Stimulated activated CD8-positive, alpha-beta memory T cell treated with anti-CD3 and anti-CD28 coated beads, Interleukin-2, amount 100 ng/mL, for 1 hour (primary cell): Measurements from ENCODE around the gene JAG2.

Experiments
- DNase-seq, 2 donors: peaks; one replicate each; pipeline ENCODE4 v3.0.0-alpha.2; 2020; ENCODE audit warnings: low read depth in 2 of 2

Gene JAG2

GRCh38 chr14:105203701-105204100 lies 35.1 kb upstream of the JAG2 start:
- DNase-seq, result no peak

GRCh38 chr14:105203057-105203531 lies 34.5 kb upstream of the JAG2 start:
- DNase-seq, result peak; percentile 25 to 37

DNA sequence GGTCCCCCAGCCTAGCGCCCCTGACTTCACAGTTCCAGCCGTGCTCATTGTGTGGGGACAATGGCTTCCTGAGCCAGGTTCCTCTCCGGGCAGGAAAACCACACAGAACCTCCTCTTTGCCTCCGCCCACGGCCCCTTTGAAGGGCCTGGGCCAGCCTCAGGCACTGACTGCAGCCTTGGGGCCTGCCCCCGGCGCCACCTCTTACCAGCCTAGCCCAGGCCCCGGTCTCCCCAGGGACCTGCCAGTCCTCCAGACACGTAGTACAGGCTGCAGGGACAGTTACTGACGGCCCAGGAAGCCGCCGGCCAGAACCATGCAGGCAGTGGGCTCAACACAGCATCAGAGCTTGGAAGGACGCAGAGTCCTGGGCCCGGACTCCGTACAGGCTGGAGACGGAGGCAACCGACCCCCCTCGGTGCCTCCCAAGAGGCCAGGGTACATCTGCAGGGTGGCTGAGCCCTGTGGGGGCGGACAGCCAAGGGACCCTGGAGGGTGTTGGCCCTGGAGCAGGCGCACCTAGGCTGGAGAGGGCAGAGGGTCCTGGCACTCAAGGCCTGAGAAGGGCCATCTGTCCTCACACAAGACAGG lies 33.4 kb upstream of the JAG2 start:
- DNase-seq, result no peak

GRCh38 chr14:105201156-105201924 lies 32.8 kb upstream of the JAG2 start:
- DNase-seq, result no peak

- no peak for DNase-seq
Observed at GRCh38 chr14:105200641-105201040, 32.1 kb upstream of the JAG2 start.

DNA sequence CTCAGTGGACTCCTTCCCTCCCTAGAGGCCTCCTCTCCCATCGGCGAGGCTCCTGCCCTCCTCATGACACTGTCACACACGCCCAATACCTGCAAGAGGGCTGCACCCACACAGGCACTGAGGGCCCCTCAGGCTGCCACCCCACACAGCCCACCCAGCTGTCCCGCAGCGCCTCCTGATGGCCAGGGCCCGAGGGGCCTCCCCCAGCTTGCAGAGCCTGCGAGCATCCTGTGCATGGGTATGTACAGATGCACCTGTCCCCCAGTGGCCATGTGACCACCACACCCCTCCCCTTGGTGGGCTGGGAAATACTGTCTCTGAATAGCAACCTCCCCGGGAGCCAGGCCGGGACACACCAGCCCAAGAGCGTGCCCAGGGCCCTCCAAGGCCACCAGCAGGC lies 31.5 kb upstream of the JAG2 start:
- no peak for DNase-seq

GRCh38 chr14:105199093-105199492 lies 30.5 kb upstream of the JAG2 start:
- DNase-seq, result no peak

- DNase-seq, result no peak
Observed at GRCh38 chr14:105198588-105198987, 30.0 kb upstream of the JAG2 start.

GRCh38 chr14:105197211-105197641 lies 28.6 kb upstream of the JAG2 start:
- no peak for DNase-seq

GRCh38 chr14:105196265-105196960 lies 27.8 kb upstream of the JAG2 start:
- no peak for DNase-seq

DNA sequence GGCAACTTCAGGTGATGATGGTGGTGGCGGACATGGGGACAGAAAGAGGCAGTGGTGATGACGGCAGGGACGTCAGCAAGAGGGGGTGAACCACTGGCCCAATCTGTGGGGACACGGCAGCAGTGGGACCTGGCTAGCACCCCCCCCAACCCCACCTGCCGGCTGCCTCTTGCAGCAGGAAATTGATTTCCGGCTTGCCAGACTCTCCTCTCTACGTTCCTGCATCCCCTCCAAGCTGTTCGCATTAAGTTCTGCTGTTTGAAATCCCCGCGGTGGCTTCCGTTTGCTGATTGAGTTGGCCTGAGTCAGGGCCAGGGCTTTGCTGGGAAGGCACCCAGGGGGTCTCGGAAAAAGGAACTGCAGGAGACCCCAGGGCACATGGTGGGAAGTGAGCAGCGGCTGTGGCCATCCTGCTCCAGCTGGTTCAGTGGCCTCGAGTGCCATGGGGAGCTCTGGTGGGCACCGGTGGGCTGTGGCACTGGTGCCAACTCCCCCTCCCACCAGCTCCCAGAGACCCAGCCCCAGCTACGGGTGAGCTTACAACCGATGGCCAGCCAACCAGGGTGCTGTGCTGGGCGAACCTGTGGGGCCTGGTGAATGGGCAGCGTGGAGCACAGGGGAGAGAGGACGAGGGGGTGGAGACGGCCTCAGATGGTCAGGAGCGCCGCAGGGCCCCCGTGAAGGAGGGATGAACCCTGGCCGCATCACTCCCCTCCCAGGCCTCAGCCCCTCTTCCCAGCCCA lies 27.1 kb upstream of the JAG2 start:
- DNase-seq, result no peak

GRCh38 chr14:105195051-105195450 lies 26.5 kb upstream of the JAG2 start:
- DNase-seq, result no peak

DNA sequence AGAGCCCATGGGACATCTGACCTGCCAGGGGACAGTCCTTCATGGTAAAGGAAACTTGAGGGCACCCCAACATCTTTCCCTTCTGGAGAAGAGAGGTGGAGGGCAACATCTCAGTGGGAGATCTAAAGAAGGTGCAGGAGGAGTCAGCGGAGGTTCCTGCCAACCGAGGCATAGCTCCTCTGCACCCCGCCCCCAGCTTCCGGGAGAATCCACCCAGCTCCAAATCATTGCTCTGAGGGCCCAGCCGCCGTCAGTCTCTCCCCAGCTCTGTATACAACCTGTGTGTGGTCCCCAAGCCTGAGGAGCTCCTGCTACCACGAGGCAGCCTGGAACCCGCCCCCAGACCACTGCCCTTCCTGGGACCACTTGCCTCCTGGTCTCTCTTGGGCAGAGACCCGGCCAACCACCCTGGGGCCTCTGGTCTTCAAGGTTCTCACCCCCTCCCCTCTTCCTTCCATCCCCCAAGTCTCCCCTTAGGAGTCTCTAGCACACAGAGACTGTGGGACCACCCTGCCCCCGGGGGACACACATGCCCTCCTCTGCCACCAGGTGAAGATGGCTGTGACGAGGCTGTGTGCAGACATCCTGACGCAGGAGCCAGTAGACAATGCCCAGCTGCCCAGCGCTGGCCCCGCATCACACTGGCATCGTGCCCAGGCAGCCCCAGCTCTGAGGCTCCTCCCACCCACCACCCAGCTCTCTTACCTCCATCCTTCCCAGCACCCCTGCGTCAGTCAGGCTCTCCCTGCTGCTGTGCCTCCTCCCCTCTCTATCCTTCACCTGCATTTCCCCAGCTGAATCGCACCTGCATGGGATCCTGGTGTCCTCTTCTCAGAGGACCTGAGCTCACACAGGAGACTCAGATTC lies 25.6 kb upstream of the JAG2 start:
- no peak for DNase-seq

GRCh38 chr14:105192866-105193731 lies 24.5 kb upstream of the JAG2 start:
- no peak for DNase-seq

DNA sequence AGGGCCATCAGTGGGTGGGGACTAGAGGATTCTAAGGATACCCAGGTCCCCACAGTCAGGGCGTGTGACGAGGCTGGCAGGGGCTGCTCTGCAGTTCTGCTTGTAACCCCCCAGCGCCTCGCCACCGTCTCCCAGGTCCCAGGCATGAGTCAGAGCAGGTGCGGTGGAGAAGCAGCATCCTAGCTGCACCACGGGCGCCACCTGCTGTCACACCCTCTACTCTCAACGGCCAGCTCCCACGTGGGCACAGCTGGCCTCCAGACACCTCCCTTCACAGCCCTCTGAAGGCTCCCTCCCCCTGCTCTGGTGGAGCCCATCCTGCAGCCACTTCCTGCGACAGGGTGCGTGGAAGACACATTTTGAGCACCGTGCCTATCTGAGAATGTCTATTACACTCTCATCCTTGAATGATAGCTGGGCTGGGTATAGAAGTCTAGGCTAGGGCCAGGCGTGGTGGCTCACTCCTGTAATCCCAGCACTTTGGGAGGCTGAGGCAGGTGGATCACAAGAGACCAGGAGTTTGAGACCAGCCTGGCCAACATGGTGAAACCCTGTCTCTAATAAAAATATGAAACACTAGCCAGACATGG lies 19.5 kb upstream of the JAG2 start:
- no peak for DNase-seq

- DNase-seq, result no peak
Observed at GRCh38 chr14:105187116-105187515, 18.5 kb upstream of the JAG2 start.

DNA sequence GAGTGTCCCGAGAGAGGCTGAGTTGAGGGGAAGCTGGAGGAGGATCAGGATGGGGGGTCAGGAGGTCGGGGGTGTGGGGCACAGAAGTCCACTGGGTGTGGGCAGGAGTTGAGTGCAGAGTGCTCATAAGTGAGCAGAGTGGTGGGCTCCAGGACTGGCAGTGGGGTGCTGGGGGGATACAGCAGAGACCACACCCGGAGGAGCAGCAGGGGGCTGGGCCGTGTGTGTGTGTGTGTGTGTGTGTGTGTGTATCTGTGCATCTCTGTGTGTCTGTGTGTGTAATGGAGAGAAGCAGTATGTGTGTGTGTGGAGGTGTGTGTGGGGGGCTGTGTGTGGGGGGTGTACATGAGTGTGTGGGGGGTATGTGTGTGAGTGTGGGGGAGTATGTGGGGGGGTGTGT lies 17.4 kb upstream of the JAG2 start:
- no peak for DNase-seq

GRCh38 chr14:105185001-105185400 lies 16.4 kb upstream of the JAG2 start:
- no peak for DNase-seq

- no peak for DNase-seq
Observed at GRCh38 chr14:105184461-105184860, 15.9 kb upstream of the JAG2 start.
